H7 (cell line): ENCODE data around the gene UBAC2. TPM values are rescaled to one million over a fixed set of nuclear protein-coding genes. Genes with fewer than 3 reads are reported as not detected.
A peak's percentile ranks its signal among the peaks of the same experiment; 100 is the strongest.

Experiments
- DNase-seq: peaks from one replicate; pipeline ENCODE4 v3.0.0; 2012
- H3K27me3 ChIP-seq: 2 replicates; pipeline ENCODE4 v1.6.0; 2011; ENCODE audit warnings: mild to moderate bottlenecking, low read length; ENCODE audit not compliant: control insufficient read depth, insufficient read depth
- H3K36me3 ChIP-seq: replicated peaks from 2 replicates; pipeline ENCODE4 v1.5.1; 2011; ENCODE audit warnings: low read length; ENCODE audit not compliant: control insufficient read depth, insufficient read depth
- H3K4me3 ChIP-seq: 2 replicates; pipeline ENCODE4 v1.5.1; 2011; ENCODE audit warnings: low read depth, mild to moderate bottlenecking, control low read depth, low read length, moderate library complexity; ENCODE audit not compliant: insufficient read depth
- total RNA-seq: library from RNA; depleted of rRNA; stranded (reverse); fragments of >200 nt; shearing (Covaris generic); gene quantifications from 2 replicates; pipeline ENCODE4 v1.2.3, GENCODE V29; 2014

UBAC2 gene
- total RNA-seq, 1 experiment from 2014 or later: 56.9 TPM

DNA sequence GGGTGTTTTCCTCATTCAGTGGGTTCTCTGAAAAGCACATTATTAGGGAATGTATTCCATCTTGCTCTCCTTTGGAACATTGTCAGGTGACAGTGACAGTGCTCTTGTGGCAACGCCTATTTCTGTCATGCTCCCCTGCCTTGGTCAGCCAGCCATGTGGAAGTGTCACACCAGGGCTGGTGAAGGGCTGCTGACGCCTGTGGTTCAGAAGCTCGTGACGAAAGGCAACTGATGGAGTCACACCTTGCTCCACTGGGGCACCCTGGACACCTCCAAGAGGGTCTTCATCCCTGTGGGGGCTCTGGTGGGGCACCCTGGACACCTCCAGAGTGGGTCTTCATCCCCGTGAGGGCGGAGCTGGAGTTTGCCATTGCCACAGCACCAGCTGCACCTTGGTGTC, 175.5 kb downstream of the UBAC2 start:
- H3K36me3 ChIP-seq: peaks cover 3% of the 10 kb centered on the region; the same call in 1 of the 2 replicates
- H3K4me3 ChIP-seq: no peak overlapping the region
- no peak for DNase-seq
- H3K27me3 ChIP-seq: no peaks in the 10 kb centered on the region

DNA sequence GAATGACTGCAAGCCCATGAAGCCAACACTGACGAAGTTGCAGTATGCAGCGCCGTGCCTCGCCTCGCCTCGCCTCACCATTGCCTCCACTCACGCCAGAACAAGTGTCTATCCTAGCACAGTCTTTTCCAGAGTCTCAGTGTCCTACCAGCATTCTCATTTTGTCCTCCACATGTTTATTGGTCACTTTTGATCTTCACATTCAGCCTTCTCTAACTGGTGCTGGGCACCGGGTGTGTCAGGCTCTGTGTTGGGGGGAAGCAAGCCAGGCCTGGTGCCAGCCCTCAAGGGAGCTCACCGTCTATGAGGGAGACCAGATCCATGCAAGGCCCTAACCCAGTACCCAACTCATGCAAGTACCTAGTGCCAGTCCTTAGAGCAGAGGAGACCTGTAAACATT, 176.3 kb downstream of the UBAC2 start:
- Histone ChIP-seq H3K36me3 (peaks cover 3% of the 10 kb centered on the region; the same call in 1 of the 2 replicates), H3K27me3 (no peaks in the 10 kb centered on the region), H3K4me3 (no peak overlapping the region)
- no peak for DNase-seq

DNA sequence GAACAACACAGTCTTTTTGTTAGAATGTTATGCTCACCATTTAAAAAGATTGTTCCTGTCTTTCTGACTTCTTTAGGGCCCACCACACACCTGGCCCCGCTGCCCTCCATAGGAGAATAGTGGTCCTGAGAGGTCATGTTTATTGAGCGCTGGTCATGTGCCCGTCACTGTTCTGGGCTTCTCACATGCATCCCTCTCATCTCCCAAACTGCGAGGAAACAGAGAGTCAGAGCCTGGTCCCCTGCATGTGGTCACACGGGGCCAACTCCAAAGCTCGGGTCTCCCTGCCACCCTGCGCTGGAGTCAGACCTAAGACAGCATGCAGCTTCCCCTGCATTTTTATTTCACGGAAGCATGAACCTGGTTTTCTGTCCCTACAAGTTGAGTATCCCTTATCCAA, 177.0 kb downstream of the UBAC2 start:
- Histone ChIP-seq H3K4me3 (no peak overlapping the region), H3K36me3 (peaks cover 3% of the 10 kb centered on the region; the same call in 1 of the 2 replicates), H3K27me3 (no peaks in the 10 kb centered on the region)
- no peak for DNase-seq

DNA sequence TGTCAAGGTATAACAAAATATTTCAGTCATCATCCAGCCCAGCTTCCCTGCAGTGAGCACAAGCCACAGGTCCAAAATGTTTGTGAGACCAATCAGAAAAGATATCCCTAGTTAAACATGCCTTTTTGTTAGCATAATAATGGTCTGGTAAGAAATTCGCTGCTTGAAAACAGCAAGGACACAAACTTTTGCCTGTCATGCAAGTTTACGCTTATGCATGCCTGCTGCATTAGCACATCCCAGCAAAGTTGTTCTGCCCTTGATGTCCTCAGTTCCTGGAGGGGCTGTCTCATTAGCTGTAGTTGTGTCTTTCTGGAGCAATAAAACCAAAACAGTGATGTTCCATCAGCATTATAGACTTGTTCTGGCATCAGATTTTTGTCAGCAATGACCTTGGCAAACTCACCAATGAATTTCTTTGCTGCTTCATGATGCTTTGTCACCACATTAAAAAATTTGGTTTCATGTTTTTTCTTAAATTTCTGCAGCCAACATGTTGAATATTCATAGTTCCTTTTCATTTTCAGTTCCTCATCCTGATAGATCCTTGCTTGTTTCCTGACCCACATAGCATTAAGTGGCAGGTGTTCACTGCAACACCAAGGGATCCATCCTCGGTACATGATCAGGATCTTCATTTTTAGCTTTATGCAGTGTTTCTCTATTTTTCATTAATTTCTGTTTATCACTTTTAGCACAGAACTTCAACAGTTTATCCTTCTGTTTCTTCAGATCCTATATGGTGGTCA, 178.5 kb downstream of the UBAC2 start:
- Histone ChIP-seq H3K27me3 (no peaks in the 10 kb centered on the region), H3K36me3 (peaks cover 3% of the 10 kb centered on the region; the same call in 1 of the 2 replicates), H3K4me3 (no peak overlapping the region)
- DNase-seq: peak; percentile 74

DNA sequence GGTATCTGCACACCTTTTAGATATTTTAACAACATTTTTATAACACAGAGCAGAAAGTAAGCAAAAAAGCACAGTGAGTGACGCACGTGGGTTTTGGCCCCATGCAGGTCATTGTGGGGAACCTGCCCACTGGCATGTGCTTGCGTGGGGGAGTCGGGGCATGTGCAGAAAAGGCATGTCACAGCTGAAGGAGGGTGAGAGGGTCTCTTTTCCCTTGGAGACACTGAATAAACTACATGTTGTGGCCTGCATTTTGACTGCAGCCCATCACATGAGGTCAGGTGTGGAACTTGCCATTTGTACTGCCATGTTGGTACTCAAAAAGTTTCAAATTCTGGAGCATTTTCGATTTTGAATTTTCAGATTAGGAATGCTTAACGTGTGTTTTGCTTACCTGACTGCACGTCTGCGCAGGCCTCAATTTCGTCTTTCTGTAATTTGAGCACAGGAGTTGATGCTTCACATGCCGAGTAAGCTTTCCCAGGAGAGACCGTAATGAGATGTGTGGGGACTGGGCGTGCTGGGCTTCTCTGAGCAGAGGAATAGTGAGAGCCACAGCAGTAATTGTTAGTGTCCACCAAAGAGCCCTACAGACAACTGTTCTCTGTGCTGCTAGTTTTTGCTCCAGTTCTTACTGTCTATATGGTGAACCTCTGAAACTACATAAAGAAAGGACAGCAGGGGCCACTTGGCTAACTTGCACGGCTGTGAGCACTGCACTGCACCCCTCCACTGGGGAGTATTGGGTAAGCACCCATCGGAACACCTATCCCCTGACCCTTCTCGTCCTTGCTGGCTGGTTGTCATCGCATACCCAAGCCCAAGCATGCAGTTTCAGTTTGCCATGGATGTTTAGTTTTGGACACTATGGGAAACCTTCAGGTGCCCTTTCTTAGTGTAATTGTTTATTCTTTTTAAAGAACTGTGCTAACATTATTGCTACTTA, 179.5 kb downstream of the UBAC2 start:
- no peak overlapping the region for H3K4me3 ChIP-seq
- H3K27me3 ChIP-seq: no peaks in the 10 kb centered on the region
- no peak for DNase-seq

DNA sequence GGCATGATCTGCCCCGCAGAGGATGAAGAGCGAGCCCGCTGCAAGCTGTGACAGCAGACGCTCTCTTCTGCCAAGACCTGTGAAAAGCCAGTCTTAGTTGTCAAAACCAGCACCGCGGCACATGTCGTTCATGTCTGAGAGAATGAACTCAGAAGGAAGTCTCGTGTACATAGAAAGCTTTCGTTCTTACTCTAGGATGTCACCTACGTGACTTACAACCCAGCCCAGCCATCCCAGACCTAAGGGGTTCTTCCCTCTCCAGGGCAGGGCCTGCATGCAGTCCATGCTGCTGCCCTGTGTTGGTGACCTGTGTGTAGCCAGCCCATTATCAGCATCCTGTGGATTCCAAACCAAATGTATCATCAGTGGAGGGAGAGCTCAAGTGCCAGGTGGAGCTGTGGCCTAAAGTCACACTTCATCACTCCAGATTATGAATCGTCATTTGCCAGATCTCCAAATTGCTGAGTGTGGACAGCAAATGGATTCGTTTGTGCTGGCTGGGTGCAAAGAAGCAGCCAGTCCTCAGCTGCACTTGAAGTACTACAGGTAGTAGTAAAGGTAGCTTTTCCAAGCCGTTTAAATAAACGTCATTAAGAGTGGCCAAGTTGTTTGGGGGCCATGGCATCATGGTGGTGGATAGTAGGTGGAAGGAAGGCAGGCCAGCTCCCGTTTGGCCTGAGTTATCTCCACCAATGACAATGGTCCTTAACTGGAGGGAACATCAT, 180.4 kb downstream of the UBAC2 start:
- H3K27me3 ChIP-seq: no peaks in the 10 kb centered on the region
- H3K4me3 ChIP-seq: no peak overlapping the region
- no peak for DNase-seq

More for the DNA sequence above, 179.5 kb downstream of the UBAC2 start:
- H3K36me3 ChIP-seq: peaks cover 3% of the 10 kb centered on the region; the same call in 1 of the 2 replicates

DNA sequence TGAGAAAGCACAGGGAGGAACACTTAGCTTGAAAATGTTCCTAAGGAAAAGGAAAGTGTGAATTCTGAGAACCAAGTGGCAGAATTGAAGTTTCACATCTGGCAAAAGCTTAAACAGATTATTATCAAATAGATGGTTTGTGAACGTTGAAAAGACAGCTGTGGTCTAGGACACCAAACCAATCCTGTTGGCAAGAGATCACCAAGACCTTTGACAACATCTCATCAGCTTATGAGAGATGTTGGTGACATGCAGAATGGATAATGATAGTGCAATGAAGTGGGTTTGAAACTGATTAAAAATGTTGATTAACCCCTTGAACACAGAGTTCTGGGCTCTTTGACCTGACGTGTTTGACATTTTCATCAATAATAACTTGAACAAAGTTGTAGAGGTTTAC, 181.1 kb downstream of the UBAC2 start:
- no peak overlapping the region for H3K4me3 ChIP-seq
- H3K27me3 ChIP-seq: no peaks in the 10 kb centered on the region
- DNase-seq: no peak
- H3K36me3 ChIP-seq: peaks cover 4% of the 10 kb centered on the region

More for the DNA sequence above, 180.4 kb downstream of the UBAC2 start:
- peaks cover 3% of the 10 kb centered on the region; the same call in 1 of the 2 replicates for H3K36me3 ChIP-seq

DNA sequence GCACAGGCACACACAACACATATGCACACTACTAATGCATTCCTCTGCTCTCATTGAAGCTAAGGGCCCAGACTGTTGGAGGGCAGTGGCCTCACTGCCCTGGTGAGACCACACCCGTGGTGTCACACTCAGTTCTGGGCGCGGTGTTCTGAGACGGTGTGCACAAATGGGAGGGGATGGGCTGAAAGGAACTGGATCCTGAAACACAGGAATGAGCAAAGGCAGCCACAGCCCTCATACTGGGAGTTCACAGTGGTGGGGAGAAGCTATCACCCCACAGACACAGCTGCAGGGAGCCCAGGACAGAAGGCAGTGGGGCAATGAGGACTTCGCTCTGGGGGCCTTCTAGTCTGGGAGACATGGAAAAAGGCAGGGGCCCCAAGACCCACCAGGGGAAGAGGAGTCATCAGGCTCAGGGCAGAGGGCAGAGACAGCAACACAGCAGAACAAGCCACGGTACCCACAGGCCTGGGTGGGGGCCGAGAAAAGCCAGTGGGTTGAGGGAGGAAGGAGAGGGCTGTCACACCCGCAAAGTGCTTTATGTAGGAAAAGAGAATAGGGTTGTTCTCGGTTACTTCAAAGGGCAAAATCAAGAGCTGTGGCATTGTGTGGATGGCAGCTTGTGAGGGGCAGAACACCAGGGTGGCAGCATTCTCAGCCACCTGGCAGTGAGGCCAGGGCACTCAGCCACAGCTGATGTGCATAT, 181.9 kb downstream of the UBAC2 start:
- Histone ChIP-seq H3K36me3 (peaks cover 4% of the 10 kb centered on the region), H3K4me3 (no peak overlapping the region), H3K27me3 (no peaks in the 10 kb centered on the region)
- no peak for DNase-seq

DNA sequence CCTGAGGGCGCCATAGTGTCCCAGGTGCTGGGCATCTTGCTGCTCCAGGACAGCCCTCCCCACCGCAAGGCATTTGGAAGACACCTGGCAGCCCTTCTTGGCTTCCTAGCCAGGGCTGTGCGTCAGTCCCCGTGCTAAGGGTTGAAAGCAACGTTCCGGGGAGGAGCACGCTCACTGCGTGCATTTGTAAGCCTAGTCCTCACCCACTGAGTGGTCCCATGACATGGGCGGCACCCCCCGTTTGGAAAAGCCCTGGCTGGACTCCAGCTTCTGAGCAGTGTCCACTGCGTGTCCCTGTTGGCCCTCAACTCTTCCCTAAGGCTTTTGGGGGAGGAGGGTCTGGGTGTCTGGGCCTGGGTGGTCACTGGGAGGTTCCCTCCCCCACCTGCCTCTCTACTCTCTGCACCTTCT, 182.9 kb downstream of the UBAC2 start:
- no peak for DNase-seq

DNA sequence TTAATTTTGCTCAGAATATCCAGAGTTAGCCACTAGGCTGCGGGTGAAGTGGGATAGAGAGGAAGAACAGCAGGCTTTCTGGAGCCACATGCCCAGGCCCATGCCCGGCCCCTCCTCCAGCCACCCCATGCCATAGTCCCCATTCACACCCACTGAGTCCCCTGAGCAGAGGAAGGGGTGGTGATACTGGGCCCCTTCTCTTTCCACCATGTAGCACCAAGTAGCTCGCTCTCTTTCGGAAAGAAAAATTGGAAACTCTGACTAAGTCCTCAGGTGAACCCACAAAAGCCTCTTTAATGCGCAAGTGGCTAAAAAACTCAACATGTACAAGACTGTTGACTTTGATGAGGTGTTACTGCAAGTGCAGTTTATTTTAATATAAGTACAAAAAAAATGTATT, 183.3 kb downstream of the UBAC2 start:
- H3K36me3 ChIP-seq: peaks cover 4% of the 10 kb centered on the region
- no peak overlapping the region for H3K4me3 ChIP-seq
- no peak for DNase-seq
- H3K27me3 ChIP-seq: no peaks in the 10 kb centered on the region

More for the DNA sequence above, 182.9 kb downstream of the UBAC2 start:
- peaks cover 4% of the 10 kb centered on the region for H3K36me3 ChIP-seq
- H3K4me3 ChIP-seq: no peak overlapping the region
- no peaks in the 10 kb centered on the region for H3K27me3 ChIP-seq

DNA sequence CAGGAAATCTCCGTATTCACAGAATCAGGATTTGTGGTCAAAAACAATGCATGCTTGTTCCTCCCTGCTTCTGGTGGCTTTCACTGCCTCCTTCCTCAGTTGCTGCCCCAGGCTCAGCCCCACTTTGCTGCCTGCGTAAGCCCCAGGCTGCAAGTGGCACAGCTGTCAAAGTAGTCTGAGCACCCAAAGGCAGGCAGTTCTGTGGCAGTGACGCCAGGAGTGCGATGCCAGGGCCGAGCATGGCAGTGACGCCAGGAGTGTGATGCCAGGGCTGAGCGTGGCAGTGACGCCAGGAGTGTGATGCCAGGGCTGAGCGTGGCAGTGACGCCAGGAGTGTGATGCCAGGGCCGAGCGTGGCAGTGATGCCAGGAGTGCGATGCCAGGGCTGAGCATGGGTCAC, 183.8 kb downstream of the UBAC2 start:
- Histone ChIP-seq H3K27me3 (no peaks in the 10 kb centered on the region), H3K36me3 (peaks cover 4% of the 10 kb centered on the region), H3K4me3 (no peak overlapping the region)
- no peak for DNase-seq

DNA sequence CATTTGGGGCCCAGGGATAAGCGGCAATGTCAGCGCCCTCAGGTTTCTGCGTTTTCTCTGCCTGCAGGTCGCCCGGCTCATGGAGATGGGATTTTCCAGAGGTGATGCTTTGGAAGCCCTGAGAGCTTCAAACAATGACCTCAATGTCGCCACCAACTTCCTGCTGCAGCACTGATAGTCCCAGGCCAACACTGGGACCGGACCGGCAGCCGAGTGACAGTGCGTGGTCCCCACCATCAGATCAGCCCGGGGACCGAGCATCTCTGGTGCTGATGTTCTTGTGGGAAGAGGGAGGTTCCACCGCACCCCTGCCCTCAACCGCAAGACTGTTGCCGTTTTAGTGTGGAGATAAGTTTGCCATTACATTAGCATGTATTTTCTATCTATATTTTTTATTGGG, 184.5 kb downstream of the UBAC2 start:
- H3K4me3 ChIP-seq: no peak overlapping the region
- H3K36me3 ChIP-seq: peaks cover 4% of the 10 kb centered on the region
- H3K27me3 ChIP-seq: no peaks in the 10 kb centered on the region
- DNase-seq: no peak

DNA sequence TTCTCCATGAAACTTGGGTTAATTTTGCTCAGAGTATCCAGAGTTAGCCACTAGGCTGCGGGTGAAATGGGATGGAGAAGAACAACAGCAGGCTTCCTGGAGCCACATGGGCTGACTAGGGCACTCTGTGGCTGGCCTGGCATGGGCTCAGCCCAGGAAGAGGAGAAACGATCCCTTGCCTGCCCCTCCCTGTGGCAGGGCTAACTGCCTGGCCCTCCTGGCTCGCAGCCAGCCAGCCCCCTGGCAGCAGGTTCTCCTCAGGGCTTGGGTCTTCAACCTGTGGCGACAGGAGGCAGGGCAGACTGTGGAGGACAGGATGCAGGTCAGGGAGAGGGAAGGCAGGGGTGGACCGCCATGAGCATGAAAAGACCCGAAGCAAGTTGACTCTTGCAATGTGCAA, 185.3 kb downstream of the UBAC2 start:
- Histone ChIP-seq H3K36me3 (peaks cover 3% of the 10 kb centered on the region), H3K27me3 (no peaks in the 10 kb centered on the region), H3K4me3 (no peak overlapping the region)
- no peak for DNase-seq

DNA sequence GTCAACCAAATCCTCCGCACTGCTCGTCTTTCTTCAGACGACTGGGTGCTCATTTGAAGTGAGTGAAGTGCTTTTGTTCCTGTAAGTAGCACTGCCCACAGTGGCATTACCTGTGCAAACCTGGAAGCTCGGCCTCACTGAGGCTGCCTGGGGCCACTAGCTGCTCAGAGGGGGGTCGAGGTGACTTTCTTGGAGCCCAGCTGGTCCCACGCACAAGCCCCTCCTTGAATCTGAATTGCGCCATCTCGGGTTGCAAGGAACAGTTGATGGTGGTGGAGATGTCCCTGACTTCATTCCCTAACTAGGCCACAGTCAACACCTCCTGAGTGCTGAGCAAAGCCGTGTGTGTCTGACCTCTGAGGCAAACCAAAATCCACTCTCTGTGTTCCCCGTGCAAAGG, 185.8 kb downstream of the UBAC2 start:
- DNase-seq: no peak
- Histone ChIP-seq H3K4me3 (no peak overlapping the region), H3K27me3 (no peaks in the 10 kb centered on the region), H3K36me3 (peaks cover 1% of the 10 kb centered on the region)
